HG03108 (cell line): ENCODE measurements around the gene TMTC2.

ENCODE experiments used
- ATAC-seq: cut with Tn5 transposase; IDR thresholded peaks from one replicate; pipeline ENCODE4 v1.9.1; 2021; ENCODE audit warnings: moderate library complexity; ENCODE audit not compliant: unreplicated experiment

The TMTC2 gene

GRCh38 chr12:83168751-83169150 lies 482.0 kb downstream of the TMTC2 start:
- no peak for ATAC-seq

GRCh38 chr12:83172441-83172840 lies 485.7 kb downstream of the TMTC2 start:
- no peak for ATAC-seq

- ATAC-seq = no peak
Observed at GRCh38 chr12:83172866-83173649, 486.4 kb downstream of the TMTC2 start.

- ATAC-seq = no peak
Observed at GRCh38 chr12:83179999-83180398, 493.3 kb downstream of the TMTC2 start.

GRCh38 chr12:83181074-83181473 lies 494.4 kb downstream of the TMTC2 start:
- ATAC-seq = no peak

- no peak for ATAC-seq
Observed at GRCh38 chr12:83183132-83183531, 496.4 kb downstream of the TMTC2 start.
